Stimulated activated CD4-positive, alpha-beta T cell treated with anti-CD3 and anti-CD28 coated beads, Interleukin-4, amount 100 ng/mL, for 24 hours (primary cell): ENCODE results near the gene KCNH1.

Experiments
- DNase-seq: peaks from one replicate; pipeline ENCODE4 v3.0.0-alpha.2; 2020

Gene KCNH1

GRCh38 chr1:210794445-210794844 is 339.5 kb downstream of the KCNH1 start:
- DNase-seq, result no peak

- DNase-seq, result no peak
These were observed 341.5 kb downstream of the KCNH1 start for GRCh38 chr1:210792250-210793102.

GRCh38 chr1:210790196-210790595 is 343.8 kb downstream of the KCNH1 start:
- no peak for DNase-seq

- no peak for DNase-seq
These were observed 346.1 kb downstream of the KCNH1 start for GRCh38 chr1:210787800-210788199.

GRCh38 chr1:210786546-210786945 is 347.4 kb downstream of the KCNH1 start:
- DNase-seq, result no peak

- no peak for DNase-seq
These were observed 350.0 kb downstream of the KCNH1 start for GRCh38 chr1:210783925-210784324.

GRCh38 chr1:210781652-210782051 is 352.3 kb downstream of the KCNH1 start:
- DNase-seq, result no peak

GRCh38 chr1:210779269-210779668 is 354.7 kb downstream of the KCNH1 start:
- DNase-seq, result no peak

- DNase-seq, result no peak
These were observed 356.0 kb downstream of the KCNH1 start for GRCh38 chr1:210777914-210778313.

GRCh38 chr1:210776712-210777111 is 357.2 kb downstream of the KCNH1 start:
- DNase-seq, result no peak

GRCh38 chr1:210775289-210775688 is 358.7 kb downstream of the KCNH1 start:
- DNase-seq, result no peak

GRCh38 chr1:210773450-210773849 is 360.5 kb downstream of the KCNH1 start:
- no peak for DNase-seq

GRCh38 chr1:210771131-210771530 is 362.8 kb downstream of the KCNH1 start:
- DNase-seq, result no peak

GRCh38 chr1:210770396-210770984 is 363.5 kb downstream of the KCNH1 start:
- DNase-seq, result no peak

- no peak for DNase-seq
These were observed 364.5 kb downstream of the KCNH1 start for GRCh38 chr1:210769473-210769872.

GRCh38 chr1:210764536-210764935 is 369.4 kb downstream of the KCNH1 start:
- no peak for DNase-seq

- DNase-seq, result no peak
These were observed 375.2 kb downstream of the KCNH1 start for GRCh38 chr1:210758761-210759160.

GRCh38 chr1:210758261-210758660 is 375.7 kb downstream of the KCNH1 start:
- no peak for DNase-seq

GRCh38 chr1:210757677-210758076 is 376.3 kb downstream of the KCNH1 start:
- no peak for DNase-seq

- DNase-seq, result no peak
These were observed 377.8 kb downstream of the KCNH1 start for GRCh38 chr1:210755991-210756659.

- DNase-seq, result no peak
These were observed 378.9 kb downstream of the KCNH1 start for GRCh38 chr1:210754878-210755665.

- no peak for DNase-seq
These were observed 382.0 kb downstream of the KCNH1 start for GRCh38 chr1:210751911-210752310.

- no peak for DNase-seq
These were observed 383.5 kb downstream of the KCNH1 start for GRCh38 chr1:210750468-210750867.
